ACC112 (cell line): ENCODE measurements around the gene RALGPS1.

Experiments
- H2AFZ ChIP-seq: fragments of 200-600 bp; sonication (generic); one replicate; pipeline ENCODE4 v1.6.0; 2017; ENCODE audit warnings: antibody characterized with exemption, low read length; ENCODE audit not compliant: unreplicated experiment
- H3K27ac ChIP-seq: fragments of 200-600 bp; sonication (generic); 2 replicates; pipeline ENCODE4 v1.5.1; 2014; ENCODE audit warnings: low read depth, mild to moderate bottlenecking, antibody characterized with exemption, low read length, moderate library complexity
- H3K27me3 ChIP-seq: fragments of 200-600 bp; sonication (generic); 2 replicates; pipeline ENCODE4 v1.6.1; 2014; ENCODE audit warnings: mild to moderate bottlenecking, antibody characterized with exemption, low read length, moderate library complexity, mixed read lengths; ENCODE audit not compliant: insufficient read depth
- H3K36me3 ChIP-seq: fragments of 200-600 bp; sonication (generic); 2 replicates; pipeline ENCODE4 v1.6.1; 2016; ENCODE audit warnings: mild to moderate bottlenecking, antibody characterized with exemption, low read length, moderate library complexity, mixed read lengths; ENCODE audit not compliant: insufficient read depth
- H3K4me1 ChIP-seq: fragments of 200-600 bp; sonication (generic); one replicate; pipeline ENCODE4 v1.6.1; 2016; ENCODE audit warnings: low read length, mixed read lengths; ENCODE audit not compliant: insufficient read depth, unreplicated experiment, control insufficient read depth
- H3K4me3 ChIP-seq: fragments of 200-600 bp; sonication (generic); 2 replicates; pipeline ENCODE4 v1.5.1; 2014; ENCODE audit warnings: mild to moderate bottlenecking, low read depth, low read length
- H3K79me2 ChIP-seq: fragments of 200-600 bp; sonication (generic); one replicate; pipeline ENCODE4 v1.6.0; 2016; ENCODE audit warnings: low read length; ENCODE audit not compliant: control insufficient read depth, unreplicated experiment, insufficient read depth

Gene RALGPS1

GRCh38 chr9:126975327-126976220, 61.0 kb downstream of the RALGPS1 start:
- Histone ChIP-seq H2AFZ (no peak overlapping the region), H3K27ac (no peak overlapping the region), H3K36me3 (no peaks in the 10 kb centered on the region), H3K4me3 (no peak overlapping the region), H3K27me3 (no peaks in the 10 kb centered on the region), H3K4me1 (peaks cover 2% of the 10 kb centered on the region), H3K79me2 (no peaks in the 10 kb centered on the region)

GRCh38 chr9:126979461-126979860, 64.9 kb downstream of the RALGPS1 start:
- Histone ChIP-seq H3K36me3 (no peaks in the 10 kb centered on the region), H2AFZ (no peak overlapping the region), H3K27ac (no peak overlapping the region), H3K27me3 (no peaks in the 10 kb centered on the region), H3K79me2 (no peaks in the 10 kb centered on the region), H3K4me3 (no peak overlapping the region), H3K4me1 (peaks cover 5% of the 10 kb centered on the region)

- Histone ChIP-seq H3K4me3 (no peak overlapping the region), H2AFZ (no peak overlapping the region), H3K27me3 (no peaks in the 10 kb centered on the region), H3K36me3 (no peaks in the 10 kb centered on the region), H3K27ac (no peak overlapping the region), H3K4me1 (peaks cover 10% of the 10 kb centered on the region), H3K79me2 (no peaks in the 10 kb centered on the region)
Observed at GRCh38 chr9:126980231-126980630, 65.6 kb downstream of the RALGPS1 start.

GRCh38 chr9:126981218-126981617, 66.6 kb downstream of the RALGPS1 start:
- no peaks in the 10 kb centered on the region for H3K27me3 ChIP-seq
- H3K79me2 ChIP-seq = no peaks in the 10 kb centered on the region
- H2AFZ ChIP-seq = no peak overlapping the region
- H3K4me3 ChIP-seq = no peak overlapping the region
- H3K36me3 ChIP-seq = no peaks in the 10 kb centered on the region
- H3K4me1 ChIP-seq = peaks cover 19% of the 10 kb centered on the region
- no peak overlapping the region for H3K27ac ChIP-seq

- Histone ChIP-seq H2AFZ (no peak overlapping the region), H3K79me2 (no peaks in the 10 kb centered on the region), H3K4me3 (no peak overlapping the region), H3K27ac (no peak overlapping the region), H3K27me3 (no peaks in the 10 kb centered on the region), H3K36me3 (no peaks in the 10 kb centered on the region), H3K4me1 (peaks cover 29% of the 10 kb centered on the region)
Observed at GRCh38 chr9:126982215-126983002, 67.8 kb downstream of the RALGPS1 start.

- Histone ChIP-seq H2AFZ (no peak overlapping the region), H3K36me3 (no peaks in the 10 kb centered on the region), H3K4me3 (no peak overlapping the region), H3K27ac (no peak overlapping the region), H3K79me2 (no peaks in the 10 kb centered on the region), H3K4me1 (peaks cover 29% of the 10 kb centered on the region), H3K27me3 (no peaks in the 10 kb centered on the region)
Observed at GRCh38 chr9:126983767-126984166, 69.2 kb downstream of the RALGPS1 start.

- Histone ChIP-seq H2AFZ (no peak overlapping the region), H3K36me3 (no peaks in the 10 kb centered on the region), H3K27me3 (no peaks in the 10 kb centered on the region), H3K4me1 (peaks cover 29% of the 10 kb centered on the region), H3K27ac (no peak overlapping the region), H3K4me3 (no peak overlapping the region), H3K79me2 (no peaks in the 10 kb centered on the region)
Observed at GRCh38 chr9:126984969-126985368, 70.4 kb downstream of the RALGPS1 start.

- Histone ChIP-seq H2AFZ (no peak overlapping the region), H3K27ac (peak overlapping the region; percentile 42; the same call in 1 of the 2 replicates), H3K4me3 (no peak overlapping the region), H3K4me1 (peaks cover 24% of the 10 kb centered on the region), H3K79me2 (no peaks in the 10 kb centered on the region), H3K27me3 (0 out of 2 replicates have a peak, but pooled peaks cover 7% of the 10 kb centered on the region), H3K36me3 (no peaks in the 10 kb centered on the region)
Observed at GRCh38 chr9:126985870-126986498, 71.4 kb downstream of the RALGPS1 start.

- H2AFZ ChIP-seq = no peak overlapping the region
- peaks cover 8% of the 10 kb centered on the region; the same call in 1 of the 2 replicates for H3K27me3 ChIP-seq
- H3K4me3 ChIP-seq = no peak overlapping the region
- peaks cover 24% of the 10 kb centered on the region for H3K4me1 ChIP-seq
- H3K79me2 ChIP-seq = no peaks in the 10 kb centered on the region
- no peaks in the 10 kb centered on the region for H3K36me3 ChIP-seq
- peak overlapping the region; percentile 26; the same call in 1 of the 2 replicates for H3K27ac ChIP-seq
Observed at GRCh38 chr9:126986506-126986951, 71.9 kb downstream of the RALGPS1 start.

GRCh38 chr9:126988857-126989256, 74.3 kb downstream of the RALGPS1 start:
- no peaks in the 10 kb centered on the region for H3K79me2 ChIP-seq
- H3K4me1 ChIP-seq = peaks cover 24% of the 10 kb centered on the region
- H3K27me3 ChIP-seq = peaks cover 25% of the 10 kb centered on the region
- H3K4me3 ChIP-seq = no peak overlapping the region
- H3K36me3 ChIP-seq = no peaks in the 10 kb centered on the region
- no peak overlapping the region for H2AFZ ChIP-seq
- no peak overlapping the region for H3K27ac ChIP-seq
